ENCODE results near the gene FBXO36.

GRCh38 chr2:229925201-229925600 is 2.9 kb downstream of the FBXO36 start:
- TF ChIP-seq ZBTB33 (IDR thresholded peaks at IDR 0.05): no peak
- no peak for TF ChIP-seq CTCF (IDR thresholded peaks at IDR 0.05; ENCODE audit: low read depth, low read length, missing input control)
- TF ChIP-seq EGR1 (IDR thresholded peaks at IDR 0.05; ENCODE audit: low read depth in 2 of 2): no peak
- TF ChIP-seq GABPA (IDR thresholded peaks at IDR 0.05 in 1 of 2, conservative IDR thresholded peaks at IDR 0.05 in 1 of 2): no peak
- no peak for TF ChIP-seq NR2F2 (IDR thresholded peaks at IDR 0.05)
- no peak for TF ChIP-seq MAX (IDR thresholded peaks at IDR 0.05)
- no peak for TF ChIP-seq YY1 (IDR thresholded peaks at IDR 0.05)
- no peak for TF ChIP-seq RAD21 (IDR thresholded peaks at IDR 0.05)
- no peak for TF ChIP-seq JUND (IDR thresholded peaks at IDR 0.05)
- TF ChIP-seq HNF4A (conservative IDR thresholded peaks at IDR 0.05): no peak
- TF ChIP-seq SP1 (IDR thresholded peaks at IDR 0.05): no peak
- no peak for TF ChIP-seq FOXA1 (IDR thresholded peaks at IDR 0.05)
- no peak for TF ChIP-seq TAF1 (conservative IDR thresholded peaks at IDR 0.05)
- no peak for TF ChIP-seq REST (IDR thresholded peaks at IDR 0.05)
